Kidney (tissue), 14 donors: ENCODE results near the gene PSMB8. TPM values are rescaled to one million over a fixed set of nuclear protein-coding genes. Genes with fewer than 3 reads are reported as not detected.

Source experiments
- DNase-seq, 5 donors: peaks; one replicate each; pipeline ENCODE4 v3.0.0-alpha.2; 2013 to 2020
- FAIRE-seq: peaks from 2 replicates; lab custom pipeline; 2012; peaks lifted over from hg19 to GRCh38; lab: Jason Lieb, UNC
- H3K27ac ChIP-seq, 2 donors: one replicate each; pipeline ENCODE4 v1.7.0; 2013; ENCODE audit warnings: low read depth in 2 of 2, low read length in 2 of 2, inconsistent platforms in 1 of 2
- H3K27me3 ChIP-seq: one replicate; pipeline ENCODE4 v1.7.1; 2013; ENCODE audit warnings: low read length, inconsistent platforms; ENCODE audit not compliant: control insufficient read depth, insufficient read depth
- H3K36me3 ChIP-seq, 3 donors: one replicate each; pipeline versions ENCODE4 v1.7.0 to v1.7.1; 2013; ENCODE audit warnings: low read length in 3 of 3, control low read depth in 1 of 3, inconsistent platforms in 1 of 3; ENCODE audit not compliant: insufficient read depth in 3 of 3, control insufficient read depth in 2 of 3
- H3K4me1 ChIP-seq, 3 donors: one replicate each; pipeline versions ENCODE4 v1.7.0 to v1.7.1; 2013; ENCODE audit warnings: low read length in 3 of 3, inconsistent platforms in 1 of 3, low read depth in 1 of 3; ENCODE audit not compliant: control insufficient read depth in 2 of 3, insufficient read depth in 2 of 3
- H3K4me3 ChIP-seq, 3 donors: one replicate each; pipeline versions ENCODE4 v1.7.0 to v1.8.1; 2013; ENCODE audit warnings: low read length in 3 of 3, control low read depth in 1 of 3, inconsistent platforms in 1 of 3
- H3K9ac ChIP-seq, 3 donors: one replicate each; pipeline versions ENCODE4 v1.7.0 to v1.7.1; 2013; ENCODE audit warnings: low read length in 3 of 3, control low read depth in 1 of 3, inconsistent platforms in 1 of 3
- H3K9me3 ChIP-seq, 3 donors: one replicate each; pipeline versions ENCODE4 v1.7.0 to v1.7.1; 2013; ENCODE audit warnings: low read length in 3 of 3, control low read depth in 1 of 3, inconsistent platforms in 1 of 3; ENCODE audit not compliant: control insufficient read depth in 2 of 3, insufficient read depth in 1 of 3
- CTCF ChIP-seq: IDR thresholded peaks from 3 replicates; pipeline ENCODE4 v1.5.1; 2012; ENCODE audit warnings: mild to moderate bottlenecking, moderate library complexity, borderline replicate concordance; ENCODE audit not compliant: insufficient read depth; ENCODE audit errors: extremely low read depth
- intact Hi-C: fragments of 100-400 bp; cut with DNase I; formaldehyde crosslinking; loops from one replicate; pipeline ENCODE4 v1.11.1; 2022
- polyA plus RNA-seq: library from polyadenylated mRNA; stranded (reverse); fragments of 350-450 nt; fragmentation: Illumina TruSeq; extraction: RNeasy Lipid Tissue Mini Kit (QIAGEN cat#74804); gene quantifications from one replicate; pipeline ENCODE4 v1.2.3, GENCODE V29; 2014; ENCODE audit warnings: low read depth, low replicate concordance; ENCODE audit not compliant: insufficient read depth
- total RNA-seq: library from RNA; stranded (reverse); fragmentation: NEBNext Ultra II Directional; extraction: Animal tissue kit (Norgen Biotek cat#: 25700); gene quantifications from one replicate; pipeline ENCODE4 v1.2.1, GENCODE V29; 2021
- donor health status: control.
- donor health status: control.
- donor health status: control.
- donor health status: control.
- donor health status: control.
- donor health status: DM: yes; HTN: yes; CAD: no.
- donor health status: Normal renal cell carcinoma (clear cell type).

PSMB8 gene
- total and polyA plus RNA-seq, 2 donors from 2014 or later = 79.6 to 90.6 TPM

- DNase-seq (peak in 2 of 5 donors; percentile 8 to 14), FAIRE-seq (no peak)
- TF ChIP-seq CTCF = no peak
- H3K4me3 ChIP-seq = no peak overlapping the region
- H3K9me3 ChIP-seq = no peaks in the 10 kb centered on the region
- H3K9ac ChIP-seq = no peak overlapping the region
- no peaks in the 10 kb centered on the region for H3K36me3 ChIP-seq
- H3K4me1 ChIP-seq = no peaks in the 10 kb centered on the region
- H3K27me3 ChIP-seq = no peaks in the 10 kb centered on the region
- intact Hi-C loops = no loop called here
- no peak overlapping the region for H3K27ac ChIP-seq
These were observed 24.1 kb downstream of the PSMB8 start for GRCh38 chr6:32819729-32820128.

GRCh38 chr6:32818867-32819266, 25.0 kb downstream of the PSMB8 start:
- Histone ChIP-seq H3K36me3 (no peaks in the 10 kb centered on the region), H3K27me3 (no peaks in the 10 kb centered on the region), H3K4me3 (no peak overlapping the region), H3K27ac (no peak overlapping the region), H3K9ac (no peak overlapping the region), H3K4me1 (no peaks in the 10 kb centered on the region), H3K9me3 (no peaks in the 10 kb centered on the region)
- FAIRE-seq (no peak), DNase-seq (no peak)
- TF ChIP-seq CTCF = no peak
- intact Hi-C loops = no loop called here

- no peak within 1 kb of the TSS for H3K27ac ChIP-seq
- intact Hi-C loops = no loop called here
- FAIRE-seq = no peak
These were observed 27.1 kb downstream of the PSMB8 start, which contains the start of gene HLA-DOB for GRCh38 chr6:32816746-32817204. Gene HLA-DOB (minus strand): TSS chr6:32817002. CDS start chr6:32816951, 51 bp downstream.

More at GRCh38 chr6:32816746-32817204, 27.1 kb downstream of the PSMB8 start, which contains the start of gene HLA-DOB:
- H3K4me1 ChIP-seq = no peaks in the 10 kb centered on the region
- DNase-seq = no peak
- peak within 1 kb of the TSS in 1 of 3 donors; percentile 16 for H3K9ac ChIP-seq
- no peaks in the 10 kb centered on the region for H3K9me3 ChIP-seq
- H3K36me3 ChIP-seq = no peaks in the 10 kb centered on the region
- TF ChIP-seq CTCF = no peak
- H3K27me3 ChIP-seq = no peaks in the 10 kb centered on the region
- H3K4me3 ChIP-seq = peak within 1 kb of the TSS in 2 of 3 donors; percentile 7 to 45
